Measurements from ENCODE around the gene BTAF1. TPM values are rescaled to one million over a fixed set of nuclear protein-coding genes. Genes with fewer than 3 reads are reported as not detected.

BTAF1 gene
- total RNA-seq, 1 experiment from 2014 or later = 42.5 TPM

DNA sequence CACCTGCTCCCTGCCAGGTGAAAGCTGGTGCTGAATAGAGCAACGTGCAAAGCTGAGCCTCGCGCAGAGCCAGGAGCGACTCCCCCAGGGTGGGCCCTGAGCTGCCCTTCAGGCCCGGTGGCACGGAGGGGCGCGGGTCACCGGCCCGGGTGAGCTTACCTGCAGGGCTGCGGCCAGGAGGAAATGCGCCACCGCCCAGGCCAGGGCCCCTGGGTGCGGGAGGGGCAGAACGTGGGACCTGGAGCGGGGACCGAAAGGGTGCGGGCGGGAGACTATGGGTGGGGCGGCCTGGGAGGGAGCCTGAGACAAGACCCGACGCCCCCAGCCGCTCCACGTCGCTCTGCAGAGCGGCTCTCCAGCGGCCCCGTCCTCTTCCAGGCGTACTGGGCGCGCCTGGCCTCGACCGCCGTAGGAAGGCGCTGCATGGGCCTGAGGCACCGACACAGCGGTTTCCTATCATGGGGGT, 122.1 kb downstream of the BTAF1 start:
- RAD21 ChIA-PET (ENCODE audit: low non-redundant PET in 1 of 2, low total read pairs in 2 of 2, uncharacterized antibody in 2 of 2, unreplicated experiment in 2 of 2) = no interaction called here
- Histone ChIP-seq H3K4me1 (ENCODE audit: control insufficient read depth in 1 of 2, insufficient read depth in 2 of 2, low read length in 2 of 2) (no peaks in the 10 kb centered on the region), H2AFZ (ENCODE audit: low read depth, low read length, poor library complexity, severe bottlenecking) (no peak overlapping the region), H4K20me1 (ENCODE audit: insufficient read depth) (no peaks in the 10 kb centered on the region), H3K36me3 (ENCODE audit: control insufficient read depth in 1 of 2, insufficient read depth in 2 of 2, low read length in 2 of 2) (no peaks in the 10 kb centered on the region), H3K9me3 (ENCODE audit: control insufficient read depth in 1 of 2, insufficient read depth in 1 of 2, low read depth in 1 of 2, low read length in 2 of 2) (no peaks in the 10 kb centered on the region), H3K27ac (ENCODE audit: low read depth, low read length) (no peak overlapping the region), H3K4me2 (ENCODE audit: low read length) (no peak overlapping the region), H3K4me3 (replicated peaks in 1 of 2; ENCODE audit: low read depth in 1 of 2, low read length in 2 of 2) (no peak overlapping the region), H3K9ac (ENCODE audit: low read length) (no peak overlapping the region), H3K27me3 (ENCODE audit: insufficient read depth, low read length) (no peaks in the 10 kb centered on the region), H3K79me2 (ENCODE audit: insufficient read depth, low read length) (no peaks in the 10 kb centered on the region), H3K9me2 (ENCODE audit: insufficient read depth) (no peaks in the 10 kb centered on the region)
- no peak for DNase-seq (ENCODE audit: low read depth, low spot score)
- intact Hi-C loops (cut with micrococcal nuclease) = no loop called here
- BruUV-seq (replicated peaks) = no TSS peak
- TF ChIP-seq, protein P1, sequence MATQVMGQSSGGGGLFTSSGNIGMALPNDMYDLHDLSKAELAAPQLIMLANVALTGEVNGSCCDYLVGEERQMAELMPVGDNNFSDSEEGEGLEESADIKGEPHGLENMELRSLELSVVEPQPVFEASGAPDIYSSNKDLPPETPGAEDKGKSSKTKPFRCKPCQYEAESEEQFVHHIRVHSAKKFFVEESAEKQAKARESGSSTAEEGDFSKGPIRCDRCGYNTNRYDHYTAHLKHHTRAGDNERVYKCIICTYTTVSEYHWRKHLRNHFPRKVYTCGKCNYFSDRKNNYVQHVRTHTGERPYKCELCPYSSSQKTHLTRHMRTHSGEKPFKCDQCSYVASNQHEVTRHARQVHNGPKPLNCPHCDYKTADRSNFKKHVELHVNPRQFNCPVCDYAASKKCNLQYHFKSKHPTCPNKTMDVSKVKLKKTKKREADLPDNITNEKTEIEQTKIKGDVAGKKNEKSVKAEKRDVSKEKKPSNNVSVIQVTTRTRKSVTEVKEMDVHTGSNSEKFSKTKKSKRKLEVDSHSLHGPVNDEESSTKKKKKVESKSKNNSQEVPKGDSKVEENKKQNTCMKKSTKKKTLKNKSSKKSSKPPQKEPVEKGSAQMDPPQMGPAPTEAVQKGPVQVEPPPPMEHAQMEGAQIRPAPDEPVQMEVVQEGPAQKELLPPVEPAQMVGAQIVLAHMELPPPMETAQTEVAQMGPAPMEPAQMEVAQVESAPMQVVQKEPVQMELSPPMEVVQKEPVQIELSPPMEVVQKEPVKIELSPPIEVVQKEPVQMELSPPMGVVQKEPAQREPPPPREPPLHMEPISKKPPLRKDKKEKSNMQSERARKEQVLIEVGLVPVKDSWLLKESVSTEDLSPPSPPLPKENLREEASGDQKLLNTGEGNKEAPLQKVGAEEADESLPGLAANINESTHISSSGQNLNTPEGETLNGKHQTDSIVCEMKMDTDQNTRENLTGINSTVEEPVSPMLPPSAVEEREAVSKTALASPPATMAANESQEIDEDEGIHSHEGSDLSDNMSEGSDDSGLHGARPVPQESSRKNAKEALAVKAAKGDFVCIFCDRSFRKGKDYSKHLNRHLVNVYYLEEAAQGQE (IDR thresholded peaks at IDR 0.05; ENCODE audit: low read depth) = no peak
- TF ChIP-seq SP1 (IDR thresholded peaks at IDR 0.05; ENCODE audit: low read depth) (no peak), EZH2 (IDR thresholded peaks at IDR 0.05) (no peak)
- CTCF ChIA-PET = no interaction called here
- POLR2A ChIA-PET = no interaction called here
- no peak for ATAC-seq

GRCh38 chr10:92047215-92047614, 123.6 kb downstream of the BTAF1 start:
- Histone ChIP-seq H3K27ac (ENCODE audit: low read depth, low read length) (no peak overlapping the region), H3K4me3 (replicated peaks in 1 of 2; ENCODE audit: low read depth in 1 of 2, low read length in 2 of 2) (no peak overlapping the region), H3K4me2 (ENCODE audit: low read length) (no peak overlapping the region), H3K9me2 (ENCODE audit: insufficient read depth) (no peaks in the 10 kb centered on the region), H3K9ac (ENCODE audit: low read length) (no peak overlapping the region), H3K9me3 (ENCODE audit: control insufficient read depth in 1 of 2, insufficient read depth in 1 of 2, low read depth in 1 of 2, low read length in 2 of 2) (no peaks in the 10 kb centered on the region), H3K79me2 (ENCODE audit: insufficient read depth, low read length) (no peaks in the 10 kb centered on the region), H2AFZ (ENCODE audit: low read depth, low read length, poor library complexity, severe bottlenecking) (no peak overlapping the region), H4K20me1 (ENCODE audit: insufficient read depth) (no peaks in the 10 kb centered on the region), H3K4me1 (ENCODE audit: control insufficient read depth in 1 of 2, insufficient read depth in 2 of 2, low read length in 2 of 2) (no peaks in the 10 kb centered on the region), H3K36me3 (ENCODE audit: control insufficient read depth in 1 of 2, insufficient read depth in 2 of 2, low read length in 2 of 2) (no peaks in the 10 kb centered on the region), H3K27me3 (ENCODE audit: insufficient read depth, low read length) (no peaks in the 10 kb centered on the region)
- CTCF ChIA-PET = interaction anchor here (0.6 kb wide), 1 partner anchor 406 kb away, joined by 3 read pairs; no protein-coding TSS in a partner anchor
- RAD21 ChIA-PET (ENCODE audit: low non-redundant PET in 1 of 2, low total read pairs in 2 of 2, uncharacterized antibody in 2 of 2, unreplicated experiment in 2 of 2) = no interaction called here
- no peak for ATAC-seq
- BruUV-seq (replicated peaks) = no TSS peak
- DNase-seq (ENCODE audit: low read depth, low spot score) = no peak
- POLR2A ChIA-PET = no interaction called here
- TF ChIP-seq MAX (IDR thresholded peaks at IDR 0.05) (no peak), POLR2A (IDR thresholded peaks at IDR 0.05; ENCODE audit: borderline replicate concordance, extremely low read depth, insufficient read depth, insufficient read length) (no peak), POLR2AphosphoS5 (IDR thresholded peaks at IDR 0.05; ENCODE audit: low read depth, low read length) (no peak), CEBPB (IDR thresholded peaks at IDR 0.05; ENCODE audit: low read depth) (no peak), RAD21 (IDR thresholded peaks at IDR 0.05; ENCODE audit: low read depth) (no peak)
- TF ChIP-seq, protein P1 (IDR thresholded peaks at IDR 0.05; ENCODE audit: low read depth) = no peak
- intact Hi-C loops (cut with micrococcal nuclease) = no loop called here
